ENCODE results near the gene DGLUCY.

DNA sequence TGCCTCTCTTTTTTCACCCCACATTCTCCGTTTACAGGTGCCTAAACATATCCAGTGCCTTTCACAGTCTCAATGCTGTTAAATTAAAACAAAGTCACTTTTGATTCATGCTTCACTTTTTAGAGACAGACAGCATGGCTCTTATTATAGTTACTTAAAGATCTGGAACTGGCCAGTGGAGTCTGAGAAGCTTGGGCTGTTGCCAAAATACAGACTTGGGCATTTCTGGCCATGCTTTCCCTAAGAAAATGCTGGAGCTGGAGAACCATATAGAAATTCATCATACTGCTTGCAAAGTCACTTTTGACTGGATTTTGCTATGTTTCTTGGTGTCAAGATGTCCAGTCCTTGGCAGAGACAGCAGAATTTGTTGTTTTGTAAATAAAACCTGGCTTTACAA is 142.8 kb downstream of the DGLUCY start:
- TF ChIP-seq, protein P1, sequence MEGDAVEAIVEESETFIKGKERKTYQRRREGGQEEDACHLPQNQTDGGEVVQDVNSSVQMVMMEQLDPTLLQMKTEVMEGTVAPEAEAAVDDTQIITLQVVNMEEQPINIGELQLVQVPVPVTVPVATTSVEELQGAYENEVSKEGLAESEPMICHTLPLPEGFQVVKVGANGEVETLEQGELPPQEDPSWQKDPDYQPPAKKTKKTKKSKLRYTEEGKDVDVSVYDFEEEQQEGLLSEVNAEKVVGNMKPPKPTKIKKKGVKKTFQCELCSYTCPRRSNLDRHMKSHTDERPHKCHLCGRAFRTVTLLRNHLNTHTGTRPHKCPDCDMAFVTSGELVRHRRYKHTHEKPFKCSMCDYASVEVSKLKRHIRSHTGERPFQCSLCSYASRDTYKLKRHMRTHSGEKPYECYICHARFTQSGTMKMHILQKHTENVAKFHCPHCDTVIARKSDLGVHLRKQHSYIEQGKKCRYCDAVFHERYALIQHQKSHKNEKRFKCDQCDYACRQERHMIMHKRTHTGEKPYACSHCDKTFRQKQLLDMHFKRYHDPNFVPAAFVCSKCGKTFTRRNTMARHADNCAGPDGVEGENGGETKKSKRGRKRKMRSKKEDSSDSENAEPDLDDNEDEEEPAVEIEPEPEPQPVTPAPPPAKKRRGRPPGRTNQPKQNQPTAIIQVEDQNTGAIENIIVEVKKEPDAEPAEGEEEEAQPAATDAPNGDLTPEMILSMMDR (IDR thresholded peaks at IDR 0.05) = no peak
- TF ChIP-seq EZH2 (IDR thresholded peaks at IDR 0.05; ENCODE audit: borderline replicate concordance, insufficient read depth, low read depth, low read length, poor library complexity, severe bottlenecking) = no peak
